Measurements from ENCODE around the gene TNS3.

TNS3 gene

GRCh38 chr7:47379629-47380324 lies 202.1 kb downstream of the TNS3 start:
- Mint-ChIP-seq H3K4me1 (ENCODE audit: low read depth in 2 of 2) (no peaks in the 10 kb centered on the region), H3K9me3 (peaks cover 0 to 16% of the 10 kb centered on the region in 2 donors), H3K36me3 (ENCODE audit: insufficient read depth) (no peaks in the 10 kb centered on the region), H3K4me3 (no peak overlapping the region), H3K27me3 (peaks cover 0 to 5% of the 10 kb centered on the region in 2 donors), H3K27ac (no peak overlapping the region)
- no peak for ATAC-seq (replicated peaks)
- no peak for DNase-seq

- Mint-ChIP-seq H3K4me3 (no peak overlapping the region), H3K9me3 (peaks cover 0 to 8% of the 10 kb centered on the region in 2 donors), H3K4me1 (ENCODE audit: low read depth in 2 of 2) (no peaks in the 10 kb centered on the region), H3K27ac (no peak overlapping the region), H3K27me3 (peaks cover 0 to 5% of the 10 kb centered on the region in 2 donors), H3K36me3 (ENCODE audit: insufficient read depth) (no peaks in the 10 kb centered on the region)
- DNase-seq (no peak), ATAC-seq (replicated peaks) (no peak)
Observed at GRCh38 chr7:47378728-47379395, 203.0 kb downstream of the TNS3 start.

- H3K27me3 Mint-ChIP-seq = peaks cover 5 to 8% of the 10 kb centered on the region in 2 donors
- H3K4me1 Mint-ChIP-seq (ENCODE audit: low read depth in 2 of 2) = peaks cover 0 to 2% of the 10 kb centered on the region in 2 donors
- H3K4me3 Mint-ChIP-seq = no peak overlapping the region
- no peak overlapping the region for H3K27ac Mint-ChIP-seq
- no peak for ATAC-seq (replicated peaks)
- no peak for DNase-seq
- H3K36me3 Mint-ChIP-seq (ENCODE audit: insufficient read depth) = no peaks in the 10 kb centered on the region
- H3K9me3 Mint-ChIP-seq = peaks cover 0 to 9% of the 10 kb centered on the region in 2 donors
Observed at GRCh38 chr7:47377741-47378140, 204.2 kb downstream of the TNS3 start.

- no peak overlapping the region for H3K4me3 Mint-ChIP-seq
Observed at GRCh38 chr7:47376991-47377616, 204.8 kb downstream of the TNS3 start.

GRCh38 chr7:47375121-47375938 lies 206.6 kb downstream of the TNS3 start:
- Mint-ChIP-seq H3K4me1 (ENCODE audit: low read depth in 2 of 2) (peaks cover 0 to 2% of the 10 kb centered on the region in 2 donors), H3K27me3 (peaks cover 5 to 8% of the 10 kb centered on the region in 2 donors), H3K4me3 (no peak overlapping the region), H3K27ac (no peak overlapping the region), H3K36me3 (ENCODE audit: insufficient read depth) (no peaks in the 10 kb centered on the region), H3K9me3 (peaks cover 0 to 6% of the 10 kb centered on the region in 2 donors)
- ATAC-seq (replicated peaks) (no peak), DNase-seq (no peak)

More at GRCh38 chr7:47376991-47377616, 204.8 kb downstream of the TNS3 start:
- ATAC-seq (replicated peaks) (no peak), DNase-seq (no peak)
- H3K9me3 Mint-ChIP-seq = peaks cover 0 to 6% of the 10 kb centered on the region in 2 donors
- peaks cover 0 to 2% of the 10 kb centered on the region in 2 donors for H3K4me1 Mint-ChIP-seq (ENCODE audit: low read depth in 2 of 2)
- no peak overlapping the region for H3K27ac Mint-ChIP-seq
- peaks cover 5 to 8% of the 10 kb centered on the region in 2 donors for H3K27me3 Mint-ChIP-seq
- H3K36me3 Mint-ChIP-seq (ENCODE audit: insufficient read depth) = no peaks in the 10 kb centered on the region

GRCh38 chr7:47374538-47374937 lies 207.4 kb downstream of the TNS3 start:
- H3K4me3 Mint-ChIP-seq = no peak overlapping the region
- H3K27me3 Mint-ChIP-seq = peaks cover 5 to 8% of the 10 kb centered on the region in 2 donors
- H3K9me3 Mint-ChIP-seq = peaks cover 0 to 6% of the 10 kb centered on the region in 2 donors
- DNase-seq = no peak
- no peaks in the 10 kb centered on the region for H3K36me3 Mint-ChIP-seq (ENCODE audit: insufficient read depth)
- ATAC-seq (replicated peaks) = no peak
- no peak overlapping the region for H3K27ac Mint-ChIP-seq
- H3K4me1 Mint-ChIP-seq (ENCODE audit: low read depth in 2 of 2) = peaks cover 0 to 2% of the 10 kb centered on the region in 2 donors

- no peak for DNase-seq
- Mint-ChIP-seq H3K36me3 (ENCODE audit: insufficient read depth) (no peaks in the 10 kb centered on the region), H3K4me3 (no peak overlapping the region), H3K4me1 (ENCODE audit: low read depth in 2 of 2) (peaks cover 0 to 2% of the 10 kb centered on the region in 2 donors), H3K27me3 (peaks cover 5 to 8% of the 10 kb centered on the region in 2 donors), H3K9me3 (peaks cover 3 to 6% of the 10 kb centered on the region in 2 donors), H3K27ac (no peak overlapping the region)
- ATAC-seq (replicated peaks) = no peak
Observed at GRCh38 chr7:47373871-47374451, 207.9 kb downstream of the TNS3 start.

GRCh38 chr7:47371733-47372368 lies 210.1 kb downstream of the TNS3 start:
- Mint-ChIP-seq H3K4me3 (no peak overlapping the region), H3K36me3 (ENCODE audit: insufficient read depth) (no peaks in the 10 kb centered on the region), H3K27me3 (peaks cover 4 to 8% of the 10 kb centered on the region in 2 donors), H3K27ac (no peak overlapping the region), H3K4me1 (ENCODE audit: low read depth in 2 of 2) (peaks cover 0 to 2% of the 10 kb centered on the region in 2 donors), H3K9me3 (peaks cover 3 to 6% of the 10 kb centered on the region in 2 donors)
- ATAC-seq (replicated peaks) (no peak), DNase-seq (no peak)

GRCh38 chr7:47371317-47371716 lies 210.6 kb downstream of the TNS3 start:
- Mint-ChIP-seq H3K27me3 (peaks cover 0 to 8% of the 10 kb centered on the region in 2 donors), H3K36me3 (ENCODE audit: insufficient read depth) (no peaks in the 10 kb centered on the region), H3K27ac (no peak overlapping the region), H3K9me3 (peaks cover 3 to 6% of the 10 kb centered on the region in 2 donors), H3K4me1 (ENCODE audit: low read depth in 2 of 2) (peaks cover 0 to 2% of the 10 kb centered on the region in 2 donors), H3K4me3 (no peak overlapping the region)
- ATAC-seq (replicated peaks) (no peak), DNase-seq (no peak)

- H3K27me3 Mint-ChIP-seq = peaks cover 0 to 8% of the 10 kb centered on the region in 2 donors
- DNase-seq (no peak), ATAC-seq (replicated peaks) (no peak)
- H3K36me3 Mint-ChIP-seq (ENCODE audit: insufficient read depth) = no peaks in the 10 kb centered on the region
- peaks cover 0 to 2% of the 10 kb centered on the region in 2 donors for H3K4me1 Mint-ChIP-seq (ENCODE audit: low read depth in 2 of 2)
- H3K9me3 Mint-ChIP-seq = peaks cover 3 to 6% of the 10 kb centered on the region in 2 donors
- no peak overlapping the region for H3K27ac Mint-ChIP-seq
- no peak overlapping the region for H3K4me3 Mint-ChIP-seq
Observed at GRCh38 chr7:47370461-47371042, 211.4 kb downstream of the TNS3 start.

- peaks cover 0 to 8% of the 10 kb centered on the region in 2 donors for H3K27me3 Mint-ChIP-seq
- no peak for ATAC-seq (replicated peaks)
- no peak overlapping the region for H3K27ac Mint-ChIP-seq
- H3K36me3 Mint-ChIP-seq (ENCODE audit: insufficient read depth) = no peaks in the 10 kb centered on the region
- DNase-seq = no peak
- peaks cover 3 to 6% of the 10 kb centered on the region in 2 donors for H3K9me3 Mint-ChIP-seq
- peaks cover 0 to 2% of the 10 kb centered on the region in 2 donors for H3K4me1 Mint-ChIP-seq (ENCODE audit: low read depth in 2 of 2)
- H3K4me3 Mint-ChIP-seq = no peak overlapping the region
Observed at GRCh38 chr7:47369736-47370135, 212.2 kb downstream of the TNS3 start.

GRCh38 chr7:47368190-47368812 lies 213.6 kb downstream of the TNS3 start:
- H3K36me3 Mint-ChIP-seq (ENCODE audit: insufficient read depth) = no peaks in the 10 kb centered on the region
- peaks cover 0 to 3% of the 10 kb centered on the region in 2 donors for H3K27me3 Mint-ChIP-seq
- H3K4me3 Mint-ChIP-seq = no peak overlapping the region
- H3K4me1 Mint-ChIP-seq (ENCODE audit: low read depth in 2 of 2) = peaks cover 0 to under 1% of the 10 kb centered on the region in 2 donors
- DNase-seq (no peak), ATAC-seq (replicated peaks) (no peak)
- H3K9me3 Mint-ChIP-seq = peaks cover 1 to 3% of the 10 kb centered on the region in 2 donors
- H3K27ac Mint-ChIP-seq = no peak overlapping the region
